Measurements from ENCODE around the gene GPR158. TPM values are rescaled to one million over a fixed set of nuclear protein-coding genes. Genes with fewer than 3 reads are reported as not detected.

GPR158 gene
- total RNA-seq, 2 experiments from 2014 or later: not detected

- Mint-ChIP-seq H3K27ac (no peak overlapping the region), H3K4me3 (no peak overlapping the region), H3K27me3 (no peaks in the 10 kb centered on the region), H3K9me3 (no peaks in the 10 kb centered on the region), H3K4me1 (no peaks in the 10 kb centered on the region), H3K36me3 (ENCODE audit: low read depth) (no peaks in the 10 kb centered on the region)
- no peak for DNase-seq
- ChIA-PET POLR2A (no interaction called here), CTCF (no interaction called here)
Measured at GRCh38 chr10:25220156-25220555, 45.4 kb downstream of the GPR158 start.

DNA sequence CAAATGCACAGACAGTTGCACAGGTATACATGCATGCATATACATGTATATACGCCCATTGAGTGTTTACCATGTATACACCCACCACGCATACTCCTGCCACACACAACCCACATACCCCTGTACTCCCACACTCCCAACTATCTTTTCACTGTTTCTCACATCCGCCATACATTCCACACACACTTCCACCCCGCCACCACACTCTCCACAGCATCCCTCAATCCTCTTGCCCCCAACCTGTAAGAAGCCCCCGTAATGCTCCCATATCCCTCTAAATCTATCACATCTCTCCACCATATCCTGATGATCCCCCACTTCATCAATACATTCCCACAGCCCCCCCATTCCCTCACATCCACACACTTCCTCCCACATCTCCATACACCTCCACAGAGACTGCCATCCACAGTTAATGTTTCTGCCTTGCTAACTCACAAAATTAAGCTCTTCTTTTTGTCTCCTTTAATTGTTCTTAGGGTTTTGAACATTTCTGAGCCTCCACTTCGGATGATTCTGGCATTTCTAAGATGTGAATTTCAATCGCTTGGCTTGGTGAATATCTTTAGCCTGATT lies 47.4 kb downstream of the GPR158 start:
- no peaks in the 10 kb centered on the region for H3K9me3 Mint-ChIP-seq
- no peak overlapping the region for H3K4me3 Mint-ChIP-seq
- no peaks in the 10 kb centered on the region for H3K4me1 Mint-ChIP-seq
- H3K27ac Mint-ChIP-seq: no peak overlapping the region
- ChIA-PET CTCF (no interaction called here), POLR2A (no interaction called here)
- DNase-seq: no peak
- H3K27me3 Mint-ChIP-seq: no peaks in the 10 kb centered on the region
- H3K36me3 Mint-ChIP-seq (ENCODE audit: low read depth): no peaks in the 10 kb centered on the region

- Mint-ChIP-seq H3K4me3 (no peak overlapping the region), H3K36me3 (ENCODE audit: low read depth) (no peaks in the 10 kb centered on the region), H3K9me3 (no peaks in the 10 kb centered on the region), H3K27ac (no peak overlapping the region), H3K4me1 (no peaks in the 10 kb centered on the region), H3K27me3 (no peaks in the 10 kb centered on the region)
- ChIA-PET POLR2A (no interaction called here), CTCF (no interaction called here)
- DNase-seq: peak; percentile 7
Measured at GRCh38 chr10:25226775-25227682, 52.2 kb downstream of the GPR158 start.

- DNase-seq: no peak
- Mint-ChIP-seq H3K4me3 (no peak overlapping the region), H3K4me1 (no peaks in the 10 kb centered on the region), H3K27ac (no peak overlapping the region), H3K9me3 (no peaks in the 10 kb centered on the region), H3K27me3 (no peaks in the 10 kb centered on the region), H3K36me3 (ENCODE audit: low read depth) (no peaks in the 10 kb centered on the region)
- CTCF ChIA-PET: no interaction called here
- POLR2A ChIA-PET: no interaction called here
Measured at GRCh38 chr10:25231751-25232150, 57.0 kb downstream of the GPR158 start.

GRCh38 chr10:25232204-25232603 lies 57.4 kb downstream of the GPR158 start:
- H3K4me3 Mint-ChIP-seq: no peak overlapping the region
- H3K9me3 Mint-ChIP-seq: no peaks in the 10 kb centered on the region
- ChIA-PET POLR2A (no interaction called here), CTCF (no interaction called here)
- H3K36me3 Mint-ChIP-seq (ENCODE audit: low read depth): no peaks in the 10 kb centered on the region
- no peaks in the 10 kb centered on the region for H3K4me1 Mint-ChIP-seq
- DNase-seq: no peak
- no peak overlapping the region for H3K27ac Mint-ChIP-seq
- no peaks in the 10 kb centered on the region for H3K27me3 Mint-ChIP-seq

DNA sequence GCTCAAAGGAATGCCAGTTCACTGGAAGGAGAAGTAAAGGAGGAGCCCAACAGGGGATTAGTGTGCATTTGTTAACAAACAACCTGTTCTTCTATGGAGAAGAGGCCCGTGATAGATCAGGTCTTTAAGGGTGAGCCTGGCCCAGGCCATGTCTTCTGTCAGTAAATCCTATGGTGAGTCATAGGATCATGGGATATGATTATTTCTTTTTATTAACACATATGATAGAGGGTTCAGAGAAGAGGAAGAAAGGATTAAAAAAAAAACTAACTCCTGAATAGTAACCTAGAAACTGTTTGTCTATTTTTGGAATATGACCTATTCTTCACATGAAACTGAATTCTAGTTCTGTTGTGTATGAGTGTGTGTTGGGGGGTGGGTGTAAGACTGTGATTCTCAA lies 70.4 kb downstream of the GPR158 start:
- POLR2A ChIA-PET: no interaction called here
- H3K9me3 Mint-ChIP-seq: no peaks in the 10 kb centered on the region
- H3K27ac Mint-ChIP-seq: no peak overlapping the region
- H3K4me3 Mint-ChIP-seq: no peak overlapping the region
- H3K36me3 Mint-ChIP-seq (ENCODE audit: low read depth): no peaks in the 10 kb centered on the region
- H3K4me1 Mint-ChIP-seq: no peaks in the 10 kb centered on the region
- CTCF ChIA-PET: no interaction called here
- no peak for DNase-seq
- H3K27me3 Mint-ChIP-seq: no peaks in the 10 kb centered on the region

DNA sequence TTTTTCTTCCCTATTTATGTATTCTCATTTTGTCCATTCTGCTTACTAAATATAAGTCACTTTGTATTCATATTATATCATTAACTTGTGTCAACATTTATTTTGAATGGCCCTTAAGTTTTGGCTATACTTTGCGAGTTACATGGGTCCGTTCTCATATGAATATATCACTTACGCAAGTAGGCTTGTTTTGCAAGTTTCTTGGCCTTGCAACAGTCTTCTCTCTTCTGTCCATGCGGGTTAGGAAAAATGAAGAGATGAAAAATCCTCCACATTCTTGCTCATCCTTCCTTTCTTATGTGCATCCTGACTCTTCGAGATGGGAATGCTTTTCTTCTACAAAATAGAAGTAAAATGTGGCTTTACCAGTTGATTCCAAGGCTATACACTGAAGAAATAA lies 82.8 kb downstream of the GPR158 start:
- DNase-seq: no peak
- H3K27me3 Mint-ChIP-seq: no peaks in the 10 kb centered on the region
- H3K27ac Mint-ChIP-seq: no peak overlapping the region
- H3K4me3 Mint-ChIP-seq: no peak overlapping the region
- no peaks in the 10 kb centered on the region for H3K9me3 Mint-ChIP-seq
- ChIA-PET CTCF (no interaction called here), POLR2A (no interaction called here)
- no peaks in the 10 kb centered on the region for H3K4me1 Mint-ChIP-seq
- no peaks in the 10 kb centered on the region for H3K36me3 Mint-ChIP-seq (ENCODE audit: low read depth)

GRCh38 chr10:25261110-25261509 lies 86.3 kb downstream of the GPR158 start:
- H3K9me3 Mint-ChIP-seq: no peaks in the 10 kb centered on the region
- no peaks in the 10 kb centered on the region for H3K27me3 Mint-ChIP-seq
- H3K4me3 Mint-ChIP-seq: no peak overlapping the region
- ChIA-PET POLR2A (no interaction called here), CTCF (no interaction called here)
- no peak for DNase-seq
- no peaks in the 10 kb centered on the region for H3K4me1 Mint-ChIP-seq
- no peak overlapping the region for H3K27ac Mint-ChIP-seq
- no peaks in the 10 kb centered on the region for H3K36me3 Mint-ChIP-seq (ENCODE audit: low read depth)

- Mint-ChIP-seq H3K4me1 (no peaks in the 10 kb centered on the region), H3K36me3 (ENCODE audit: low read depth) (no peaks in the 10 kb centered on the region), H3K9me3 (no peaks in the 10 kb centered on the region), H3K27me3 (no peaks in the 10 kb centered on the region), H3K4me3 (no peak overlapping the region), H3K27ac (no peak overlapping the region)
- DNase-seq: no peak
- ChIA-PET POLR2A (no interaction called here), CTCF (no interaction called here)
Measured at GRCh38 chr10:25261558-25261957, 86.8 kb downstream of the GPR158 start.

GRCh38 chr10:25263931-25264330 lies 89.1 kb downstream of the GPR158 start:
- H3K27ac Mint-ChIP-seq: no peak overlapping the region
- no peaks in the 10 kb centered on the region for H3K27me3 Mint-ChIP-seq
- H3K9me3 Mint-ChIP-seq: no peaks in the 10 kb centered on the region
- no peak for DNase-seq
- ChIA-PET CTCF (no interaction called here), POLR2A (no interaction called here)
- no peaks in the 10 kb centered on the region for H3K36me3 Mint-ChIP-seq (ENCODE audit: low read depth)
- no peaks in the 10 kb centered on the region for H3K4me1 Mint-ChIP-seq
- H3K4me3 Mint-ChIP-seq: no peak overlapping the region

- no peaks in the 10 kb centered on the region for H3K27me3 Mint-ChIP-seq
- no peak overlapping the region for H3K4me3 Mint-ChIP-seq
- H3K9me3 Mint-ChIP-seq: peaks cover 15% of the 10 kb centered on the region
- no peaks in the 10 kb centered on the region for H3K4me1 Mint-ChIP-seq
- no peaks in the 10 kb centered on the region for H3K36me3 Mint-ChIP-seq (ENCODE audit: low read depth)
- POLR2A ChIA-PET: no interaction called here
- CTCF ChIA-PET: no interaction called here
- H3K27ac Mint-ChIP-seq: no peak overlapping the region
- no peak for DNase-seq
Measured at GRCh38 chr10:25278180-25278579, 103.4 kb downstream of the GPR158 start.

GRCh38 chr10:25280076-25280475 lies 105.3 kb downstream of the GPR158 start:
- DNase-seq: no peak
- no peak overlapping the region for H3K27ac Mint-ChIP-seq
- H3K36me3 Mint-ChIP-seq (ENCODE audit: low read depth): no peaks in the 10 kb centered on the region
- H3K27me3 Mint-ChIP-seq: no peaks in the 10 kb centered on the region
- POLR2A ChIA-PET: no interaction called here
- CTCF ChIA-PET: no interaction called here
- no peak overlapping the region for H3K4me3 Mint-ChIP-seq
- peaks cover 15% of the 10 kb centered on the region for H3K9me3 Mint-ChIP-seq
- H3K4me1 Mint-ChIP-seq: no peaks in the 10 kb centered on the region

- no peak for DNase-seq
- peaks cover 15% of the 10 kb centered on the region for H3K9me3 Mint-ChIP-seq
- no peaks in the 10 kb centered on the region for H3K36me3 Mint-ChIP-seq (ENCODE audit: low read depth)
- ChIA-PET POLR2A (no interaction called here), CTCF (no interaction called here)
- no peak overlapping the region for H3K27ac Mint-ChIP-seq
- no peaks in the 10 kb centered on the region for H3K27me3 Mint-ChIP-seq
- H3K4me1 Mint-ChIP-seq: no peaks in the 10 kb centered on the region
- H3K4me3 Mint-ChIP-seq: no peak overlapping the region
Measured at GRCh38 chr10:25280573-25280972, 105.8 kb downstream of the GPR158 start.

DNA sequence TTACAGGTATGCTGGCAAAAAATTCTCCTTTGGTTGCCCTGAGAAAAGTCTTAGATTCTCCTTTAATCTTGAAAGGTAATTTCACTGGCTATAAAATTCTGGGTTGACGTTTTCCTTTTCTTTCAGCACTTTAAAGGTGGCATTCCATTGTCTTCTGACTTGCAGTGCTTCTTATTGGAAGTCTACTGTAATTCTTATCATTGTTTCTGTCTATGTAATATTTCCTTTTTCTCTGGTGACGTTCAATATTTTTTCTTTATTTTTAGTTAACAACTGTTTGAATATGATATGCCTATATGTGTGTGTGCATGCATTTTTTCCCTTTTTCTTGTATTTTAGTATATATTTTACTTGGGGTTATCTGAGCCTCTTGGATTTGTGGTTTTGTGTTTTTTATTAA lies 111.0 kb downstream of the GPR158 start:
- Mint-ChIP-seq H3K27me3 (no peaks in the 10 kb centered on the region), H3K9me3 (peaks cover 10% of the 10 kb centered on the region), H3K4me1 (no peaks in the 10 kb centered on the region), H3K36me3 (ENCODE audit: low read depth) (no peaks in the 10 kb centered on the region), H3K27ac (no peak overlapping the region), H3K4me3 (no peak overlapping the region)
- no peak for DNase-seq
- CTCF ChIA-PET: no interaction called here
- POLR2A ChIA-PET: no interaction called here

Data from activated CD4-positive, alpha-beta T cell treated with anti-CD3 and anti-CD28 coated beads, Interleukin-2, amount 10 ng/mL, durations not matched to agents 7 days and 5 days (primary cell).